SK-N-SH treated with all-trans-retinoic acid at 6 μM for 48 hours (cell line): ENCODE measurements around the gene ASB6.

Experiments used
- ATAC-seq: fragments of 200-7000 bp; cut with Tn5 transposase; 3 replicates; pipeline ENCODE4 v1.9.1; 2020; ENCODE audit warnings: mild to moderate bottlenecking, moderate library complexity
- CSDC2 ChIP-seq: fragments of 250-450 bp; sonication (Bioruptor Pico); IDR thresholded peaks from 2 replicates; pipeline ENCODE4 v1.5.0; 2020; ENCODE audit warnings: mild to moderate bottlenecking, moderate library complexity
- ESRRG ChIP-seq: fragments of 250-450 bp; sonication (Bioruptor Pico); IDR thresholded peaks from 2 replicates; pipeline ENCODE4 v1.6.1; 2021; ENCODE audit warnings: mild to moderate bottlenecking
- GLIS3 ChIP-seq: fragments of 250-450 bp; sonication (Bioruptor Pico); IDR thresholded peaks from 2 replicates; pipeline ENCODE4 v1.5.0; 2020; ENCODE audit warnings: mild to moderate bottlenecking, moderate library complexity
- ISL1 ChIP-seq: fragments of 250-450 bp; sonication (Bioruptor Pico); IDR thresholded peaks from 2 replicates; pipeline ENCODE4 v2.1.2; 2022; ENCODE audit warnings: mild to moderate bottlenecking, moderate library complexity
- OSR1 ChIP-seq: fragments of 250-450 bp; sonication (Bioruptor Pico); IDR thresholded peaks from 2 replicates; pipeline ENCODE4 v1.8.0; 2022; ENCODE audit warnings: moderate library complexity, mild to moderate bottlenecking, inconsistent platforms
- PPARA ChIP-seq: fragments of 250-450 bp; sonication (Bioruptor Pico); IDR thresholded peaks from 2 replicates; pipeline ENCODE4 v1.5.0; 2020; ENCODE audit warnings: mild to moderate bottlenecking, borderline replicate concordance
- RARB ChIP-seq: fragments of 250-450 bp; sonication (Bioruptor Pico); IDR thresholded peaks from 2 replicates; pipeline ENCODE4 v1.8.0; 2021; ENCODE audit warnings: mild to moderate bottlenecking, moderate library complexity
- SNAI2 ChIP-seq: fragments of 250-450 bp; sonication (Bioruptor Pico); IDR thresholded peaks from 2 replicates; pipeline ENCODE4 v1.5.0; 2020; ENCODE audit warnings: mild to moderate bottlenecking, moderate library complexity
- TCF4 ChIP-seq: fragments of 250-450 bp; sonication (Bioruptor Pico); IDR thresholded peaks from 2 replicates; pipeline ENCODE4 v1.8.0; 2021; ENCODE audit warnings: mild to moderate bottlenecking, moderate library complexity, borderline replicate concordance
- TOX ChIP-seq: fragments of 250-450 bp; sonication (Bioruptor Pico); IDR thresholded peaks from 2 replicates; pipeline ENCODE4 v1.8.0; 2021; ENCODE audit warnings: mild to moderate bottlenecking, moderate library complexity, borderline replicate concordance
- ZFP3 ChIP-seq: fragments of 250-450 bp; sonication (Bioruptor Pico); IDR thresholded peaks from 2 replicates; pipeline ENCODE4 v1.5.0; 2020; ENCODE audit warnings: mild to moderate bottlenecking, moderate library complexity
- ZFP30 ChIP-seq: fragments of 450-650 bp; formaldehyde crosslinking; IDR thresholded peaks from 2 replicates; pipeline ENCODE4 v1.5.0; 2022; ENCODE audit warnings: mild to moderate bottlenecking, moderate library complexity
- ZNF565 ChIP-seq: fragments of 450-650 bp; formaldehyde crosslinking; conservative IDR thresholded peaks from 2 replicates; pipeline ENCODE4 v1.5.0; 2020; ENCODE audit warnings: low read depth, mild to moderate bottlenecking, moderate library complexity
- ZNF70 ChIP-seq: fragments of 450-650 bp; formaldehyde crosslinking; IDR thresholded peaks from 2 replicates; pipeline ENCODE4 v1.5.0; 2020; ENCODE audit warnings: mild to moderate bottlenecking, moderate library complexity
- TF ChIP-seq, protein P1 (sequence below): fragments of 250-450 bp; sonication (Bioruptor Pico); IDR thresholded peaks from 2 replicates; pipeline ENCODE4 v1.8.0; 2021; ENCODE audit warnings: low read depth, mild to moderate bottlenecking, moderate library complexity, borderline replicate concordance
- TF ChIP-seq, protein P2 (sequence below): fragments of 250-450 bp; sonication (Bioruptor Pico); IDR thresholded peaks from 2 replicates; pipeline ENCODE4 v1.5.0; 2020; ENCODE audit warnings: mild to moderate bottlenecking, moderate library complexity
- TF ChIP-seq, protein P3 (sequence below): fragments of 250-450 bp; sonication (Bioruptor Pico); IDR thresholded peaks from 2 replicates; pipeline ENCODE4 v1.5.1; 2021; ENCODE audit warnings: mild to moderate bottlenecking, moderate library complexity

Gene ASB6

DNA sequence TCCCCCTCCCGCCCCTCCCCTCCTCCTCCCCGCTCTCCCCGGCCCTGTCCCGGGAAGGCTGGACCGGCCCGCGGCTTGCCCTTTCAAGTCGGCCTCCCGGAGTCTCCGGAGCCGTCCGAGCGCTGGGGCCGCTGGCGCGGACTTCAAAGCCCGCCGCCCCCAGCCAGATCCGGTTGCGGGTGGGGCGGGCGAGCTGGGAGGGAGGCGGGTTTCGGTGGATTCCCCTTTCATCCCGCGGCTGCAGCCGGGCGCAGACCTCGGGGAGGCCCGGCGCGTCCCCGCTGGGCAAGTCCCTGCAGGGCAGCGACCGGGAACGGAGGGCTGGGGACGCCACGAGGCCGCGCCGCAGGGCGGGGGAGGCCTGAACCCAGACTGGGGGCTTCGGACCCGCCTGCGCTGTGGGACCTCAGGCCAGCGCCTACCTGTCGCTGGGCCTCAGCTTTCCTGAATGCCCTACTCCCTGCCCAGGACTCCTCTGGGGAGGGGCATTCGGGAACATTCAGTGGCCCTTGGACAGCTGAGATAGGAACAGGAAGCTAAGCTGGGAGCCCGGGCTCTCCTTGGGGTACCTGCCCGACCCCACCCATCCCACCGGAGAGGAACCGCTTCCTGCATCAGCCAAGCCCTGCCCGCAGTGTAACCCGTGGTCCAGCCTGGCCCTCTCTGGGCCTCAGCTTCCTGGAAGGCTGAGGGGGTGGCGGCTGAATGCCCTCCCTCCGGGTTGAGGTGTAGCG is 44.4 kb downstream of the ASB6 start:
- peak; percentile 49 for ATAC-seq
- no peak for TF ChIP-seq ZNF70 (CRISPR knock-in tag)
- TF ChIP-seq CSDC2 (CRISPR knock-in tag), result no peak
- TF ChIP-seq, protein P1, sequence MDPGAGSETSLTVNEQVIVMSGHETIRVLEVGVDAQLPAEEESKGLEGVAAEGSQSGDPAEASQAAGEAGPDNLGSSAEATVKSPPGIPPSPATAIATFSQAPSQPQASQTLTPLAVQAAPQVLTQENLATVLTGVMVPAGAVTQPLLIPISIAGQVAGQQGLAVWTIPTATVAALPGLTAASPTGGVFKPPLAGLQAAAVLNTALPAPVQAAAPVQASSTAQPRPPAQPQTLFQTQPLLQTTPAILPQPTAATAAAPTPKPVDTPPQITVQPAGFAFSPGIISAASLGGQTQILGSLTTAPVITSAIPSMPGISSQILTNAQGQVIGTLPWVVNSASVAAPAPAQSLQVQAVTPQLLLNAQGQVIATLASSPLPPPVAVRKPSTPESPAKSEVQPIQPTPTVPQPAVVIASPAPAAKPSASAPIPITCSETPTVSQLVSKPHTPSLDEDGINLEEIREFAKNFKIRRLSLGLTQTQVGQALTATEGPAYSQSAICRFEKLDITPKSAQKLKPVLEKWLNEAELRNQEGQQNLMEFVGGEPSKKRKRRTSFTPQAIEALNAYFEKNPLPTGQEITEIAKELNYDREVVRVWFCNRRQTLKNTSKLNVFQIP (CRISPR knock-in tag), result no peak
- no peak for TF ChIP-seq ISL1 (CRISPR knock-in tag)
- TF ChIP-seq, protein P2, sequence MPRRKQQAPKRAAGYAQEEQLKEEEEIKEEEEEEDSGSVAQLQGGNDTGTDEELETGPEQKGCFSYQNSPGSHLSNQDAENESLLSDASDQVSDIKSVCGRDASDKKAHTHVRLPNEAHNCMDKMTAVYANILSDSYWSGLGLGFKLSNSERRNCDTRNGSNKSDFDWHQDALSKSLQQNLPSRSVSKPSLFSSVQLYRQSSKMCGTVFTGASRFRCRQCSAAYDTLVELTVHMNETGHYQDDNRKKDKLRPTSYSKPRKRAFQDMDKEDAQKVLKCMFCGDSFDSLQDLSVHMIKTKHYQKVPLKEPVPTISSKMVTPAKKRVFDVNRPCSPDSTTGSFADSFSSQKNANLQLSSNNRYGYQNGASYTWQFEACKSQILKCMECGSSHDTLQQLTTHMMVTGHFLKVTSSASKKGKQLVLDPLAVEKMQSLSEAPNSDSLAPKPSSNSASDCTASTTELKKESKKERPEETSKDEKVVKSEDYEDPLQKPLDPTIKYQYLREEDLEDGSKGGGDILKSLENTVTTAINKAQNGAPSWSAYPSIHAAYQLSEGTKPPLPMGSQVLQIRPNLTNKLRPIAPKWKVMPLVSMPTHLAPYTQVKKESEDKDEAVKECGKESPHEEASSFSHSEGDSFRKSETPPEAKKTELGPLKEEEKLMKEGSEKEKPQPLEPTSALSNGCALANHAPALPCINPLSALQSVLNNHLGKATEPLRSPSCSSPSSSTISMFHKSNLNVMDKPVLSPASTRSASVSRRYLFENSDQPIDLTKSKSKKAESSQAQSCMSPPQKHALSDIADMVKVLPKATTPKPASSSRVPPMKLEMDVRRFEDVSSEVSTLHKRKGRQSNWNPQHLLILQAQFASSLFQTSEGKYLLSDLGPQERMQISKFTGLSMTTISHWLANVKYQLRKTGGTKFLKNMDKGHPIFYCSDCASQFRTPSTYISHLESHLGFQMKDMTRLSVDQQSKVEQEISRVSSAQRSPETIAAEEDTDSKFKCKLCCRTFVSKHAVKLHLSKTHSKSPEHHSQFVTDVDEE, result no peak

DNA sequence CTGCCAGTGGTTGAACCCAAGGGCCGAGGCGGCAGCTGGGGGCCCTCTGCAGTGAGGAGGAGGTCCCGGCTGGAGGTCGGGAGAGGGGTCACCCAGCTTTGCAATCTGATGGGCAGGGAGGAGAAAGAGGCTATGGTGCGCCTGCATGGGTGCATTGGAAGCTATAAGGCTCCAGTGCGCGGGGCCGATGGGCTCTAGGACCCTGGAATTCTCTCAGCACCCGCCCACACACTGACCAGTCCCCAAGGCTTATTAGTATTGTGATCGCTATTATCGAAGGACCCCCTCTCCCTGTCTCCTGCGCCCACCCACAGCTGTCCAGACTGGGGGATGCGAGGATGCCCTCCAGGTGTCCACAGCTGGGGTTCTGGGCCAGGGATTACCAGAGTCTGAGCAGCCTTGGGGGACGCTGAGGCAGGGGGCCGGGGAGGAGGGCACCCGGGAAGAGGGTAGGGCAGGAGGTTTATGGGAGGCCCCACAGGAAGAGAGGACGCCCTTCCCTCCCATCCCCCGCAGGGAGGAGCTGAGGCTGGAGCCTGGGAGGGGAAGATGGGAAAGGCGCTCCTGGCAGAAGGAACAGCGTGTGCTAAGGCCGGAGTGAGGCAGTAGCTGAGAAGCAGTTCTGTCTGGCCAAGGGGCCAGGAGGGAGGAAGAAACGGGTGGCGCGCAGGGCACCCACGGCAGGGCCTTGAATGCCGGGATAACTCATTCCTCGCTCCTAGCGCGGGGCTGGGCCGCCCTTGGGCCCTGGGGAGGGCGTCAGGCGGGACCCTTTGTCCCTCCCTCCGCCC is 45.2 kb downstream of the ASB6 start:
- ATAC-seq, result peak; percentile 65
- TF ChIP-seq SNAI2 (CRISPR knock-in tag), result no peak
- peak; percentile 54; the same call in 1 of the 2 replicates for TF ChIP-seq ZFP3 (CRISPR knock-in tag)
- no peak for TF ChIP-seq GLIS3 (CRISPR knock-in tag)
- no peak for TF ChIP-seq RARB
- no peak for TF ChIP-seq PPARA (CRISPR knock-in tag)
- TF ChIP-seq TOX (CRISPR knock-in tag), result no peak
- no peak for TF ChIP-seq ZNF70 (CRISPR knock-in tag)
- TF ChIP-seq ISL1 (CRISPR knock-in tag), result no peak
- TF ChIP-seq ZNF565 (CRISPR knock-in tag), result no peak

DNA sequence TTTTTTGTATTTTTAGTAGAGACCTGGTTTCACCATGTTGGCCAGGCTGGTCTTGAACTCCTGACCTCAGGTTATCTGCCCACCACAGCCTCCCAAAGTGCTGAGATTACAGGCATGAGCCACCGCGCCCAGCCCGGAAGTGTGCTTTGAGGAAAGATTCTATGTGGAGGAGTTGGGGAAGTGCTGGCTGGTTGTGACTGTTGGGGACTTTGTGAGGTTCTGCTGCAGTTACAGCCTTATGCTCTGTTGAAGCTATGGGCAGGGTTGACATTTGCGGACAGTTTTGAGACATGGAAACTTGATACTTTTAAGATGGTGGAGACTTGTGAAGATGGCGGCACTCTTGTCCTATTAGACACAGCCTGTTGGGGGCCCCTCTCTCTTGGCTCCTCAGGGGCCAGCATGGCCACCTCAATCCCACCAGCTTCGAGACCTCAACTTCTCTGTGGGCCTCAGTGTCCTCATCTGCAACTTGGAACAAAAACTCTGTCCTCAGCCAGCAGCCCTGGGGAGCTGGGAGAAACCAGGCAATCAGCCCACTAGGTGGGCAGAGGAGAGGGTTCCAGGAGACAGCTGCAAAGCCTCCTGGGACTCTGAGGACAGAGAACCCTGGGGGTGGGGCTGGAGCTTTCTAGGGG is 45.9 kb downstream of the ASB6 start:
- TF ChIP-seq TOX (CRISPR knock-in tag) (no peak), ZNF565 (CRISPR knock-in tag) (no peak), CSDC2 (CRISPR knock-in tag) (no peak), ZNF70 (CRISPR knock-in tag) (no peak), GLIS3 (CRISPR knock-in tag) (no peak), SNAI2 (CRISPR knock-in tag) (no peak), ZFP30 (CRISPR knock-in tag) (no peak), ZFP3 (CRISPR knock-in tag) (no peak), RARB (no peak), ISL1 (CRISPR knock-in tag) (no peak), ESRRG (CRISPR knock-in tag) (no peak), TCF4 (no peak), OSR1 (CRISPR knock-in tag) (no peak)
- TF ChIP-seq, protein P2, result no peak
- TF ChIP-seq, protein P1 (CRISPR knock-in tag), result no peak
- TF ChIP-seq, protein P3, sequence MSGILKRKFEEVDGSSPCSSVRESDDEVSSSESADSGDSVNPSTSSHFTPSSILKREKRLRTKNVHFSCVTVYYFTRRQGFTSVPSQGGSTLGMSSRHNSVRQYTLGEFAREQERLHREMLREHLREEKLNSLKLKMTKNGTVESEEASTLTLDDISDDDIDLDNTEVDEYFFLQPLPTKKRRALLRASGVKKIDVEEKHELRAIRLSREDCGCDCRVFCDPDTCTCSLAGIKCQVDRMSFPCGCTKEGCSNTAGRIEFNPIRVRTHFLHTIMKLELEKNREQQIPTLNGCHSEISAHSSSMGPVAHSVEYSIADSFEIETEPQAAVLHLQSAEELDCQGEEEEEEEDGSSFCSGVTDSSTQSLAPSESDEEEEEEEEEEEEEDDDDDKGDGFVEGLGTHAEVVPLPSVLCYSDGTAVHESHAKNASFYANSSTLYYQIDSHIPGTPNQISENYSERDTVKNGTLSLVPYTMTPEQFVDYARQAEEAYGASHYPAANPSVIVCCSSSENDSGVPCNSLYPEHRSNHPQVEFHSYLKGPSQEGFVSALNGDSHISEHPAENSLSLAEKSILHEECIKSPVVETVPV (CRISPR knock-in tag), result no peak
- ATAC-seq, result no peak
